GM23248 (cell line): ENCODE measurements around the gene MYBPC3.

Experiments used
- EZH2 ChIP-seq: fragments of 200-600 bp; sonication (generic); IDR thresholded peaks from 2 replicates; pipeline ENCODE4 v1.6.1; 2018; ENCODE audit warnings: antibody characterized with exemption, mild to moderate bottlenecking; ENCODE audit not compliant: insufficient read depth, poor library complexity, severe bottlenecking
- EZH2phosphoT487 ChIP-seq: fragments of 200-600 bp; sonication (generic); IDR thresholded peaks from 2 replicates; pipeline ENCODE4 v1.6.1; 2018; ENCODE audit warnings: antibody characterized with exemption, moderate library complexity, mild to moderate bottlenecking, low read depth; ENCODE audit not compliant: insufficient read depth

GRCh38 chr11:47387944-47388696, 35.6 kb upstream of the MYBPC3 start:
- TF ChIP-seq EZH2phosphoT487 (no peak), EZH2 (no peak)
